Loucy (cell line): ENCODE results near the gene PPL.

Experiments used
- EZH2phosphoT487 ChIP-seq: fragments of 200-600 bp; IDR thresholded peaks from 2 replicates; pipeline ENCODE4 v1.6.1; 2018; ENCODE audit warnings: antibody characterized with exemption, mild to moderate bottlenecking, moderate library complexity, borderline replicate concordance
- TF ChIP-seq, protein P1 (sequence below): fragments of 200-600 bp; sonication (generic); conservative IDR thresholded peaks from 2 replicates; pipeline ENCODE4 v1.5.1; 2014; ENCODE audit warnings: mild to moderate bottlenecking, antibody characterized with exemption, low read length

DNA sequence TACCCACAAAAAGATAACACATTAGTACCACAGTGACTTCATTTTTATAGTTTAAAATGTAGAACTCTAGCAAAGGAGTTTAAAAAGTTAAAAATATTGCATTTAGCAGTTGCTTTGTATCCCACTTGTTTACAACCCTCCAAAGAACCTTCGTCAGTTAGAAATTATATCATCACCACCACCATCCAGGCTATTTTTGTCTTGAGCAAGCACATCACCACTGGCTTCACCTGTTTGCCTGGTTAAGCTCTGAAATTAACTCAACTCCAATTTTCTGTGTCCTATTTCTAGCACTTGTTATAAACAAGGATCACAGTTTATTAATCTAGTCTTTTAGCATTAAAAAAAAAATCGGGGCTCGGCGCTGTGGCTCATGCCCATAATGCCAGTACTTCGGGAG, 96.0 kb downstream of the PPL start:
- TF ChIP-seq, protein P1, sequence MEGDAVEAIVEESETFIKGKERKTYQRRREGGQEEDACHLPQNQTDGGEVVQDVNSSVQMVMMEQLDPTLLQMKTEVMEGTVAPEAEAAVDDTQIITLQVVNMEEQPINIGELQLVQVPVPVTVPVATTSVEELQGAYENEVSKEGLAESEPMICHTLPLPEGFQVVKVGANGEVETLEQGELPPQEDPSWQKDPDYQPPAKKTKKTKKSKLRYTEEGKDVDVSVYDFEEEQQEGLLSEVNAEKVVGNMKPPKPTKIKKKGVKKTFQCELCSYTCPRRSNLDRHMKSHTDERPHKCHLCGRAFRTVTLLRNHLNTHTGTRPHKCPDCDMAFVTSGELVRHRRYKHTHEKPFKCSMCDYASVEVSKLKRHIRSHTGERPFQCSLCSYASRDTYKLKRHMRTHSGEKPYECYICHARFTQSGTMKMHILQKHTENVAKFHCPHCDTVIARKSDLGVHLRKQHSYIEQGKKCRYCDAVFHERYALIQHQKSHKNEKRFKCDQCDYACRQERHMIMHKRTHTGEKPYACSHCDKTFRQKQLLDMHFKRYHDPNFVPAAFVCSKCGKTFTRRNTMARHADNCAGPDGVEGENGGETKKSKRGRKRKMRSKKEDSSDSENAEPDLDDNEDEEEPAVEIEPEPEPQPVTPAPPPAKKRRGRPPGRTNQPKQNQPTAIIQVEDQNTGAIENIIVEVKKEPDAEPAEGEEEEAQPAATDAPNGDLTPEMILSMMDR, result no peak
- TF ChIP-seq EZH2phosphoT487, result no peak
